ENCODE data around the gene RIMS3. TPM values are rescaled to one million over a fixed set of nuclear protein-coding genes. Genes with fewer than 3 reads are reported as not detected.
"Not testable (repeated sequence)": the region's sequence is repeated elsewhere in the genome, so short reads cannot be mapped to it uniquely, and the experiment has no call there.

Gene RIMS3
- polyA plus RNA-seq, 4 donors, result under 0.01 to 3.4 (median 1.1) TPM; not detected in 1

- FAIRE-seq, result no peak
- Histone ChIP-seq H3K36me3 (ENCODE audit: control insufficient read depth in 3 of 3, insufficient read depth in 2 of 3, low read depth in 1 of 3, low read length in 3 of 3) (no peaks in the 10 kb centered on the region), H3K9me3 (ENCODE audit: control insufficient read depth in 2 of 2, insufficient read depth in 1 of 2, low read depth in 1 of 2, low read length in 1 of 2) (no peaks in the 10 kb centered on the region), H3K4me3 (ENCODE audit: low read depth in 1 of 3, low read length in 3 of 3) (no peak overlapping the region), H3K4me1 (ENCODE audit: control insufficient read depth in 3 of 3, insufficient read depth in 2 of 3, low read depth in 1 of 3, low read length in 2 of 3) (no peaks in the 10 kb centered on the region), H3K27ac (ENCODE audit: low read depth in 1 of 3, low read length in 2 of 3) (no peak overlapping the region), H3K27me3 (ENCODE audit: control insufficient read depth in 3 of 3, insufficient read depth in 3 of 3, low read length in 3 of 3) (peaks cover 0 to 5% (median 0%) of the 10 kb centered on the region in 3 donors)
- WGBS, 3 donors, result 47 to 57% (median 53%) methylated on average over 3 of the region's 3 CpGs
- no peak for DNase-seq
Measured at GRCh38 chr1:40594187-40594531, 71.3 kb downstream of the RIMS3 start.

GRCh38 chr1:40593449-40594186, 71.9 kb downstream of the RIMS3 start:
- Histone ChIP-seq H3K4me3 (ENCODE audit: low read depth in 1 of 3, low read length in 3 of 3) (no peak overlapping the region), H3K9me3 (ENCODE audit: control insufficient read depth in 2 of 2, insufficient read depth in 1 of 2, low read depth in 1 of 2, low read length in 1 of 2) (no peaks in the 10 kb centered on the region), H3K27me3 (ENCODE audit: control insufficient read depth in 3 of 3, insufficient read depth in 3 of 3, low read length in 3 of 3) (peaks cover 0 to 5% (median 0%) of the 10 kb centered on the region in 3 donors), H3K27ac (ENCODE audit: low read depth in 1 of 3, low read length in 2 of 3) (no peak overlapping the region), H3K36me3 (ENCODE audit: control insufficient read depth in 3 of 3, insufficient read depth in 2 of 3, low read depth in 1 of 3, low read length in 3 of 3) (no peaks in the 10 kb centered on the region), H3K4me1 (ENCODE audit: control insufficient read depth in 3 of 3, insufficient read depth in 2 of 3, low read depth in 1 of 3, low read length in 2 of 3) (no peaks in the 10 kb centered on the region)
- 50 to 64% (median 61%) methylated on average over 8 of the region's 8 CpGs for WGBS, 3 donors
- FAIRE-seq (no peak), DNase-seq (no peak)

- H3K4me3 ChIP-seq (ENCODE audit: low read depth in 1 of 3, low read length in 3 of 3), result no peak overlapping the region
- DNase-seq (peak; percentile 11 to 26), FAIRE-seq (no peak)
- no peaks in the 10 kb centered on the region for H3K9me3 ChIP-seq (ENCODE audit: control insufficient read depth in 2 of 2, insufficient read depth in 1 of 2, low read depth in 1 of 2, low read length in 1 of 2)
- 35 to 50% (median 41%) methylated on average over 6 of the region's 6 CpGs for WGBS, 3 donors
- H3K36me3 ChIP-seq (ENCODE audit: control insufficient read depth in 3 of 3, insufficient read depth in 2 of 3, low read depth in 1 of 3, low read length in 3 of 3), result no peaks in the 10 kb centered on the region
- H3K27ac ChIP-seq (ENCODE audit: low read depth in 1 of 3, low read length in 2 of 3), result no peak overlapping the region
- no peaks in the 10 kb centered on the region for H3K4me1 ChIP-seq (ENCODE audit: control insufficient read depth in 3 of 3, insufficient read depth in 2 of 3, low read depth in 1 of 3, low read length in 2 of 3)
- H3K27me3 ChIP-seq (ENCODE audit: control insufficient read depth in 3 of 3, insufficient read depth in 3 of 3, low read length in 3 of 3), result peaks cover 0 to 5% (median 0%) of the 10 kb centered on the region in 3 donors
Measured at GRCh38 chr1:40592107-40592803, 73.2 kb downstream of the RIMS3 start.

GRCh38 chr1:40588586-40588985, 76.9 kb downstream of the RIMS3 start:
- FAIRE-seq, result no peak

GRCh38 chr1:40583980-40584379, 81.5 kb downstream of the RIMS3 start:
- Histone ChIP-seq H3K27me3 (ENCODE audit: control insufficient read depth in 3 of 3, insufficient read depth in 3 of 3, low read length in 3 of 3) (no peaks in the 10 kb centered on the region), H3K27ac (ENCODE audit: low read depth in 1 of 3, low read length in 2 of 3) (no peak overlapping the region), H3K9me3 (ENCODE audit: control insufficient read depth in 2 of 2, insufficient read depth in 1 of 2, low read depth in 1 of 2, low read length in 1 of 2) (no peaks in the 10 kb centered on the region), H3K36me3 (ENCODE audit: control insufficient read depth in 3 of 3, insufficient read depth in 2 of 3, low read depth in 1 of 3, low read length in 3 of 3) (no peaks in the 10 kb centered on the region), H3K4me1 (ENCODE audit: control insufficient read depth in 3 of 3, insufficient read depth in 2 of 3, low read depth in 1 of 3, low read length in 2 of 3) (no peaks in the 10 kb centered on the region), H3K4me3 (ENCODE audit: low read depth in 1 of 3, low read length in 3 of 3) (no peak overlapping the region)
- WGBS, 3 donors, result 48 to 70% (median 56%) methylated on average over 6 of the region's 6 CpGs
- FAIRE-seq (no peak), DNase-seq (no peak)

More at GRCh38 chr1:40588586-40588985, 76.9 kb downstream of the RIMS3 start:
- DNase-seq, result no peak
- Histone ChIP-seq H3K27ac (ENCODE audit: low read depth in 1 of 3, low read length in 2 of 3) (no peak overlapping the region), H3K27me3 (ENCODE audit: control insufficient read depth in 3 of 3, insufficient read depth in 3 of 3, low read length in 3 of 3) (peaks cover 0 to 3% (median 0%) of the 10 kb centered on the region in 3 donors), H3K4me1 (ENCODE audit: control insufficient read depth in 3 of 3, insufficient read depth in 2 of 3, low read depth in 1 of 3, low read length in 2 of 3) (no peaks in the 10 kb centered on the region), H3K4me3 (ENCODE audit: low read depth in 1 of 3, low read length in 3 of 3) (no peak overlapping the region), H3K36me3 (ENCODE audit: control insufficient read depth in 3 of 3, insufficient read depth in 2 of 3, low read depth in 1 of 3, low read length in 3 of 3) (no peaks in the 10 kb centered on the region), H3K9me3 (ENCODE audit: control insufficient read depth in 2 of 2, insufficient read depth in 1 of 2, low read depth in 1 of 2, low read length in 1 of 2) (no peaks in the 10 kb centered on the region)
- WGBS, 3 donors, result 70 to 77% (median 77%) methylated on average over 2 of the region's 2 CpGs

GRCh38 chr1:40582116-40582515, 83.4 kb downstream of the RIMS3 start:
- 92 to 98% (median 94%) methylated on average over 2 of the region's 2 CpGs for WGBS, 3 donors
- H3K4me1 ChIP-seq (ENCODE audit: control insufficient read depth in 3 of 3, insufficient read depth in 2 of 3, low read depth in 1 of 3, low read length in 2 of 3), result no peaks in the 10 kb centered on the region
- no peaks in the 10 kb centered on the region for H3K9me3 ChIP-seq (ENCODE audit: control insufficient read depth in 2 of 2, insufficient read depth in 1 of 2, low read depth in 1 of 2, low read length in 1 of 2)
- FAIRE-seq, result no peak
- H3K4me3 ChIP-seq (ENCODE audit: low read depth in 1 of 3, low read length in 3 of 3), result no peak overlapping the region
- H3K36me3 ChIP-seq (ENCODE audit: control insufficient read depth in 3 of 3, insufficient read depth in 2 of 3, low read depth in 1 of 3, low read length in 3 of 3), result no peaks in the 10 kb centered on the region
- H3K27ac ChIP-seq (ENCODE audit: low read depth in 1 of 3, low read length in 2 of 3), result no peak overlapping the region
- DNase-seq, result no peak
- no peaks in the 10 kb centered on the region for H3K27me3 ChIP-seq (ENCODE audit: control insufficient read depth in 3 of 3, insufficient read depth in 3 of 3, low read length in 3 of 3)

- no peak for FAIRE-seq
- no peak for DNase-seq
- H3K9me3 ChIP-seq (ENCODE audit: control insufficient read depth in 2 of 2, insufficient read depth in 1 of 2, low read depth in 1 of 2, low read length in 1 of 2), result no peaks in the 10 kb centered on the region
- H3K36me3 ChIP-seq (ENCODE audit: control insufficient read depth in 3 of 3, insufficient read depth in 2 of 3, low read depth in 1 of 3, low read length in 3 of 3), result no peaks in the 10 kb centered on the region
- H3K27ac ChIP-seq (ENCODE audit: low read depth in 1 of 3, low read length in 2 of 3), result no peak overlapping the region
- no peak overlapping the region for H3K4me3 ChIP-seq (ENCODE audit: low read depth in 1 of 3, low read length in 3 of 3)
- no peaks in the 10 kb centered on the region for H3K4me1 ChIP-seq (ENCODE audit: control insufficient read depth in 3 of 3, insufficient read depth in 2 of 3, low read depth in 1 of 3, low read length in 2 of 3)
- peaks cover 0 to 3% (median 0%) of the 10 kb centered on the region in 3 donors for H3K27me3 ChIP-seq (ENCODE audit: control insufficient read depth in 3 of 3, insufficient read depth in 3 of 3, low read length in 3 of 3)
Measured at GRCh38 chr1:40575336-40575735, 90.1 kb downstream of the RIMS3 start.

- FAIRE-seq; H3K36me3 ChIP-seq (ENCODE audit: control insufficient read depth in 3 of 3, insufficient read depth in 2 of 3, low read depth in 1 of 3, low read length in 3 of 3); H3K9me3 ChIP-seq (ENCODE audit: control insufficient read depth in 2 of 2, insufficient read depth in 1 of 2, low read depth in 1 of 2, low read length in 1 of 2); H3K4me3 ChIP-seq (ENCODE audit: low read depth in 1 of 3, low read length in 3 of 3); H3K27ac ChIP-seq (ENCODE audit: low read depth in 1 of 3, low read length in 2 of 3); H3K4me1 ChIP-seq (ENCODE audit: control insufficient read depth in 3 of 3, insufficient read depth in 2 of 3, low read depth in 1 of 3, low read length in 2 of 3); DNase-seq; H3K27me3 ChIP-seq (ENCODE audit: control insufficient read depth in 3 of 3, insufficient read depth in 3 of 3, low read length in 3 of 3): not testable (repeated sequence)
- WGBS, 3 donors, result 75 to 87% (median 83%) methylated on average over 3 of the region's 3 CpGs
Measured at GRCh38 chr1:40574805-40575204, 90.7 kb downstream of the RIMS3 start.
